ENCODE results near the gene ADAM15.

ADAM15 gene

GRCh38 chr1:155110381-155110780 is 59.3 kb downstream of the ADAM15 start:
- DNase-seq (ENCODE audit: low read depth in 4 of 4, low spot score in 1 of 4) = no peak

GRCh38 chr1:155110826-155111225 is 59.7 kb downstream of the ADAM15 start:
- DNase-seq (ENCODE audit: low read depth in 4 of 4, low spot score in 1 of 4) = no peak
